Measurements from ENCODE around the gene RBM39.
A peak's percentile ranks its signal among the peaks of the same experiment; 100 is the strongest.
"Not testable (repeated sequence)": the region's sequence is repeated elsewhere in the genome, so short reads cannot be mapped to it uniquely, and the experiment has no call there.

Gene RBM39

GRCh38 chr20:35741892-35742740 lies at the start of gene RBM39:
RBM39 (minus strand) TSS chr20:35742260; CDS start chr20:35740874, 1,386 bp downstream.
- peak; percentile 99 for DNase-seq

GRCh38 chr20:35791821-35792220 lies 49.8 kb upstream of the RBM39 start:
- DNase-seq, result no peak

- DNase-seq, result no peak
These were observed 49.0 kb upstream of the RBM39 start for GRCh38 chr20:35791097-35791496.

- no peak for DNase-seq
These were observed 46.7 kb upstream of the RBM39 start for GRCh38 chr20:35788796-35789195.

- DNase-seq, result not testable (repeated sequence)
These were observed 43.5 kb upstream of the RBM39 start for GRCh38 chr20:35785541-35785940.

- DNase-seq, result not testable (repeated sequence)
These were observed 41.8 kb upstream of the RBM39 start for GRCh38 chr20:35783811-35784210.

- DNase-seq, result no peak
These were observed 34.5 kb upstream of the RBM39 start for GRCh38 chr20:35776513-35777101.

- DNase-seq, result no peak
These were observed 32.3 kb upstream of the RBM39 start for GRCh38 chr20:35774391-35774790.

GRCh38 chr20:35773154-35773751 lies 31.2 kb upstream of the RBM39 start:
- DNase-seq, result peak; percentile 42

- no peak for DNase-seq
These were observed 30.6 kb upstream of the RBM39 start for GRCh38 chr20:35772563-35773058.

- peak; percentile 100 for DNase-seq
These were observed 29.9 kb upstream of the RBM39 start, which contains the start of gene PHF20 for GRCh38 chr20:35771689-35772562. PHF20 (plus strand) TSS chr20:35772015; CDS start chr20:35801523, 29,508 bp downstream.

- no peak for DNase-seq
These were observed 29.3 kb upstream of the RBM39 start for GRCh38 chr20:35771367-35771688.

- DNase-seq, result peak; percentile 63
These were observed 26.9 kb upstream of the RBM39 start for GRCh38 chr20:35768731-35769664.

- peak; percentile 60 for DNase-seq
These were observed 25.8 kb upstream of the RBM39 start for GRCh38 chr20:35767683-35768481.

- DNase-seq, result no peak
These were observed 24.8 kb upstream of the RBM39 start for GRCh38 chr20:35766843-35767242.

GRCh38 chr20:35764936-35765335 lies 22.9 kb upstream of the RBM39 start:
- DNase-seq, result not testable (repeated sequence)

GRCh38 chr20:35762461-35762860 lies 20.4 kb upstream of the RBM39 start:
- DNase-seq, result no peak

- not testable (repeated sequence) for DNase-seq
These were observed 19.5 kb upstream of the RBM39 start for GRCh38 chr20:35761548-35761947.

GRCh38 chr20:35757098-35757705 lies 15.1 kb upstream of the RBM39 start:
- DNase-seq, result no peak

GRCh38 chr20:35756404-35756803 lies 14.3 kb upstream of the RBM39 start:
- no peak for DNase-seq
